Measurements from ENCODE around the gene ABCB9.

DNA sequence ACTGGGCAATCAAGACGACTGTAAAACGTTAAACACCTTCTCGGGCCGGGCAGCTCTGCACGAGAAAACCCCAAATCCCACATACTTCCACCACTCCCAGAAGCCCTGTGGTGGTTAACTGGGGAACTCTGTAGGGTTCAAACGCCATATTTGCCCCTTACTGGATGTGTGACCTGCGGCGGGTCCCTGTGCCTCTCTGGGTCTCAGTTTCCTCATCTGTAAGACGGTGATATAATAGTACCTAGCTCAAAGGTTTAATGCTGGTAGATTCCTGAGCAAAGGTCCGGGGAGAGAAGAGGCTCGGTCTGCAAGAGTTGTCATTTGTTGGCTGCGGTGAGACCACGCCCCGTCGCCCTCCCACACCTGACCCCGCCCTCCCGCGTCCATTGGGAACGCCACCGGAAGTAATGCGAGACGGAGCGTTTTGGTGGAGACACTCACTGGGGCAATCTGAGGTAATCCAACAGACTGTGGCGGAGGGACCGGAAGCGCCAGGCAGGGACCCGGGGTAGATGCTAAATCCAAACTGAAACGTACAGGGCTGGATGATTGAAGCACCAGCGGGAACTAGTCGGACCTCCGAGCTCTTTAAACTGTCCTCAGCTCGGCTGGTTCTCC lies 8.1 kb upstream of the ABCB9 start:
- TF ChIP-seq, protein P1, sequence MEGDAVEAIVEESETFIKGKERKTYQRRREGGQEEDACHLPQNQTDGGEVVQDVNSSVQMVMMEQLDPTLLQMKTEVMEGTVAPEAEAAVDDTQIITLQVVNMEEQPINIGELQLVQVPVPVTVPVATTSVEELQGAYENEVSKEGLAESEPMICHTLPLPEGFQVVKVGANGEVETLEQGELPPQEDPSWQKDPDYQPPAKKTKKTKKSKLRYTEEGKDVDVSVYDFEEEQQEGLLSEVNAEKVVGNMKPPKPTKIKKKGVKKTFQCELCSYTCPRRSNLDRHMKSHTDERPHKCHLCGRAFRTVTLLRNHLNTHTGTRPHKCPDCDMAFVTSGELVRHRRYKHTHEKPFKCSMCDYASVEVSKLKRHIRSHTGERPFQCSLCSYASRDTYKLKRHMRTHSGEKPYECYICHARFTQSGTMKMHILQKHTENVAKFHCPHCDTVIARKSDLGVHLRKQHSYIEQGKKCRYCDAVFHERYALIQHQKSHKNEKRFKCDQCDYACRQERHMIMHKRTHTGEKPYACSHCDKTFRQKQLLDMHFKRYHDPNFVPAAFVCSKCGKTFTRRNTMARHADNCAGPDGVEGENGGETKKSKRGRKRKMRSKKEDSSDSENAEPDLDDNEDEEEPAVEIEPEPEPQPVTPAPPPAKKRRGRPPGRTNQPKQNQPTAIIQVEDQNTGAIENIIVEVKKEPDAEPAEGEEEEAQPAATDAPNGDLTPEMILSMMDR (IDR thresholded peaks at IDR 0.05; ENCODE audit: low read depth, low read length, poor library complexity, severe bottlenecking) = no peak
- no peak for TF ChIP-seq EZH2phosphoT487 (IDR thresholded peaks at IDR 0.05; ENCODE audit: borderline replicate concordance, low read length)

All from DOHH2 (cell line).